Jurkat, Clone E6-1 (cell line): ENCODE measurements around the gene HES5.
"Not testable (repeated sequence)": the region's sequence is repeated elsewhere in the genome, so short reads cannot be mapped to it uniquely, and the experiment has no call there.

Experiments used
- DNase-seq: peaks from one replicate; pipeline ENCODE4 v3.0.0-alpha.2; 2011; ENCODE audit warnings: low read depth, low spot score
- H3K4me3 ChIP-seq: 2 replicates; pipeline ENCODE4 v1.5.1; 2011; ENCODE audit warnings: mild to moderate bottlenecking, low read length, control low read depth, moderate library complexity

Gene HES5

DNA sequence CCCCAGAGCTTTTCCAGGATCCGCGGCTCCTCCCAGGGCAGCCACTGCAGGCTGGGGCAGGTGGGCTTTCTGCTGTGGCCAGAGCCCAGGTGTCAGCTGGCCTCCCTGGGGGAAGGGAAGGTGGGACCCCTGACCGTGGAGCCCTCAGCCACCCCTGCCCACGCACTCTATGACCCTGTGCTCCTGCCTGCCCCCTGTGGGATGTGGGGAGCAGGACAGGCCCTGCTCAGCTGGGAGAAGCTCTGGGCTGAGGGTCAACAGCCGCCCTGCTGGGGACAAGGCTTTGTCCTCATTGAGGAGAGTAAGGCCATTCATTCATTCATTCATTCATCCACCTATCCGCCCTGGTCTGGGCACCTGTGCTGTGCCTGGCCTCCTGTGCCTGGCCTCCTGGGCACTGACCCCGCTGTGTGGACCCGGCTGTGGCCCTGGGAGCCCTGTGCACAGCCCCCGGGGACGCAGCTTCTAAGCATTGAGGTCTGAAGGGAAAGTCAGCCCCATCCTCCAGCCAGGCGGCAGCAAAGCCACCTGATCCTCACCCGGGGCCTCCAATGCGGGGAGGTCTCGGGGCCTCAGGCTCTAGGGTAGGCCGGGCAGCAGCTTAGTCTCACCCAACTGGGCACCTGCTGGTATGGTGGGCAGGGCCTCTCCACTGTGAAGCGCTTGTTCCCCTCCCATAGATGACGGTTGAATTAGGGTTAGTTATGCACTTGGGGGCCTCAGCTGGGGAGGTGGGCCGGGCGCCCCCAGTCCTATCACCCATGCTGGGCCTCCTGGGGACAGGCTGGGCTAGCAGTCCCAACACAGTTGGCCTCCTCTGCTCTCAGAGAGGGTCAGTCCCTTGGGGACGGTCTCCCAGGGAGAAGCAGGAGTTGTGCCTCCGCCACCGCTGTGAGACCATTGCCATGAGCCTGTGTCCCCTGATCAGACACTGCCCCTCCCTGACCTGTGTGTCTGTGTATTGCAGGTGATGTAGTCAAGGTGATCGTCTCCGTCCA lies 32.1 kb upstream of the HES5 start:
- no peak for DNase-seq
- no peak overlapping the region for H3K4me3 ChIP-seq

DNA sequence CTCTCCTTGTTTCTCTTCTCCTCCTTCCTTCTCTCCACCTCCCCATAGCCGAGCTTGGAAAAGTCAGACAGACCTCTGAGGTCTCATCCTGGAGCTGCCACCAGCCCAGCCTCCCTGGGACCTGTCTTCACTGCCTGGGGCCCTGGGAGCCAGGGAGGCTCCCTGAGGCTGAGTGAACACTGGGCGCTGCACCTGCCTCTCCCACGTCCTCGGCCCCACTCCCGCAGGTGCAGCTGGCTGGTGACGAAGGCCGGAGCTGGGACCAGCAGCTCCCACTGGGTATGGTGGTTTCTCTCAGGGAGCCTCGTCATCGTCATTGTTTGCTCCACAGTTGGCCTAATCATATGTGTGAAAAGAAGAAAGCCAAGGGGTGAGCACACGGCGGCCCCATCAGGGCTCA lies 31.4 kb upstream of the HES5 start:
- H3K4me3 ChIP-seq: no peak overlapping the region
- DNase-seq: no peak

DNA sequence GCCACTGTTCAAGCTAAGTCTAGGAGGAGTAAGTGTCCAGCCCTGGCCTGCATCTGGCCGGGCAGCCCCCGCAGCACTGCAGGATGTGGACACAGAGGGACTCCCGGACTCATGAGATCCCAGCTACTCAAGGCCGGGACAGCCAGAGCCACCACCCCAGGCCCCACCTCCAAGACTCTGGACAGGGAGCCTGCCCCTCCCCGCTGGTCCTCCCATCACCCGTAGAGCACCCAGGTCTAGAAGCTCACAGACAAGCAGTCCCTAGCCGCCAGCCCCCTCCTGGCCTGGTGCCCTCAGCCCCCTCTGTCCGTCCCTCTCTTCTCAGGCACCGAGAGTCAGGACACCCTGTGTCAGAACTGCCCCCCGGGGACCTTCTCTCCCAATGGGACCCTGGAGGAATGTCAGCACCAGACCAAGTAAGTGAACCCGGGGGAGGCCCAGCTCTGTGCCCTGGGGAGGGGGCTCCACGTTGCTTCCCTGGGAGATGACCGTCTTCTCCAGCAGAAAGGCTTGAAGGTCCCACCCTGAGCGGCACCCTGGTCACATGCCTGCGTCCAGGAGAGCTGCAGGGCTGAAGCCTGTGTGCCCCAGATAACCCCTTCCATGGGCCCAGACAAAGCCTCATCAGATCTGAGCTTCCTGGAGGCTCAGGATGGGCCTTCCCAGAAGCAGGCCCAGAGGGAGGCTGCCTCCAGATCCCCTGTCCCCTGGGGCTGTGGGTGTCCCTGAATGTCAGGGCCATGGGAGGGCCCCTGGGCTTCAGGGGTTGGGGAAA lies 30.4 kb upstream of the HES5 start:
- no peak overlapping the region for H3K4me3 ChIP-seq
- no peak for DNase-seq

DNA sequence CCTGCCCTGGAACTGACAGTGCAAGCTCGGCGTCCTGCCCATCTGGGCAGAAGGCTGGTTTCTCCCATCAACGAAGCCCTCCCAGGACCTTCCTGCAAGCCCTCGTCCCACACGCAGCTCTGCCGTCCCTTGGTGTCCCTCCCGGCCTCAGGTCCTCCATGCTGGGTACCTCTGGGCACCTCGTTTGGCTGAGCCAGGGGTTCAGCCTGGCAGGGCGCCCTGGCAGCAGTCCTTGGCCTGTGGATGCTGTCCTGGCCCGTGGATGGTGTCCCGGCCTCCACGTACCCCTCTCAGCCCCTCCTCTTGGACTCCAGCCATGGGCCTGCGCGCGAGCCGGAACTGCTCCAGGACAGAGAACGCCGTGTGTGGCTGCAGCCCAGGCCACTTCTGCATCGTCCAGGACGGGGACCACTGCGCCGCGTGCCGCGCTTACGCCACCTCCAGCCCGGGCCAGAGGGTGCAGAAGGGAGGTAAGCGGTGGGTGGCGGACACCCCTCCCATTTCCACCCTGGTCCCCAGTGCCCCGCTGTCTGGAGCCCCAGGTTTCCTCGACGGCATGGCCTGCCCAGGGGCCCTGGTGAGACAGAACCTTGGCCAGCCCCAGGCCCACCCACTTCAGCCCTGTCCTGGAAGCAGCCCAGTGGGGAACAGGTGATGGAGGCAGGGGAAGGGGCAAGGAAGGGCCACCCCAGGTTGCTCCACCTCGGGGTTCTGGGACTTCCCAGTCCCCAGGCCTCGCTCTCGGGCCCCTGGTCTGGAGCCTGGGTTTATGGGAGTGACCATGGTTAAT lies 29.6 kb upstream of the HES5 start:
- no peak for DNase-seq
- H3K4me3 ChIP-seq: no peak overlapping the region

DNA sequence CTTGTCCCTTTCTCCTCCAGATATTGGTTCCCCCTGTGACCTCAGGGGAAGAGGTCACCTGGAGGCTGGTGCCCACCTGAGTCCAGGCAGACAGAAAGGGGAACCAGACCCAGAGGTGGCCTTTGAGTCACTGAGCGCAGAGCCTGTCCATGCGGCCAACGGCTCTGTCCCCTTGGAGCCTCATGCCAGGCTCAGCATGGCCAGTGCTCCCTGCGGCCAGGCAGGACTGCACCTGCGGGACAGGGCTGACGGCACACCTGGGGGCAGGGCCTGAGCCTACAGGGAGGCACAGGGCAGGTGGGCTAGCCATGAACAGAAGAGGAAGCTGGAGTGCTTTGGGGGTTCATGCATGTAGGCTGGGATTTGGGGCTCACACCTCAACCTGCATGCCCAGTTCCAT lies 28.8 kb upstream of the HES5 start:
- DNase-seq: no peak
- no peak overlapping the region for H3K4me3 ChIP-seq

DNA sequence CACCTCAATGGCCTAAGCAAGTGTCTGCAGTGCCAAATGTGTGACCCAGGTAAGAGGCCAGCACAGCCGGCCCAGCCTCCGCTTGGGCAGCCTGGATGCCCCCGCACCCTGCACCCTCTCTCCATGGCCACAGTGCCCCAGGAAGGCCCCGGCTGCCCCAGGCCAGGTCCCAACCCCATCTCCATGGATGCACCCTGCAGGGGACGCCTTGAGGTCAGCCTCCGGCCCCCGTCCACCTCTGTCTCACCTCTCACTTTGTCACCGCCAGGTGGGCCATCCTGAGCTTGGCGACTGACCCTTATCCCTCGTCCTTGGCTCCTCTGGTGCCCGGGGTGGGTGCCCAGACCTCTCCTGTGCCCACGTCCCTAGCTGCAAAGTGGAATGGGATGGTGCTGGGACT lies 28.4 kb upstream of the HES5 start:
- DNase-seq: no peak
- H3K4me3 ChIP-seq: no peak overlapping the region

DNA sequence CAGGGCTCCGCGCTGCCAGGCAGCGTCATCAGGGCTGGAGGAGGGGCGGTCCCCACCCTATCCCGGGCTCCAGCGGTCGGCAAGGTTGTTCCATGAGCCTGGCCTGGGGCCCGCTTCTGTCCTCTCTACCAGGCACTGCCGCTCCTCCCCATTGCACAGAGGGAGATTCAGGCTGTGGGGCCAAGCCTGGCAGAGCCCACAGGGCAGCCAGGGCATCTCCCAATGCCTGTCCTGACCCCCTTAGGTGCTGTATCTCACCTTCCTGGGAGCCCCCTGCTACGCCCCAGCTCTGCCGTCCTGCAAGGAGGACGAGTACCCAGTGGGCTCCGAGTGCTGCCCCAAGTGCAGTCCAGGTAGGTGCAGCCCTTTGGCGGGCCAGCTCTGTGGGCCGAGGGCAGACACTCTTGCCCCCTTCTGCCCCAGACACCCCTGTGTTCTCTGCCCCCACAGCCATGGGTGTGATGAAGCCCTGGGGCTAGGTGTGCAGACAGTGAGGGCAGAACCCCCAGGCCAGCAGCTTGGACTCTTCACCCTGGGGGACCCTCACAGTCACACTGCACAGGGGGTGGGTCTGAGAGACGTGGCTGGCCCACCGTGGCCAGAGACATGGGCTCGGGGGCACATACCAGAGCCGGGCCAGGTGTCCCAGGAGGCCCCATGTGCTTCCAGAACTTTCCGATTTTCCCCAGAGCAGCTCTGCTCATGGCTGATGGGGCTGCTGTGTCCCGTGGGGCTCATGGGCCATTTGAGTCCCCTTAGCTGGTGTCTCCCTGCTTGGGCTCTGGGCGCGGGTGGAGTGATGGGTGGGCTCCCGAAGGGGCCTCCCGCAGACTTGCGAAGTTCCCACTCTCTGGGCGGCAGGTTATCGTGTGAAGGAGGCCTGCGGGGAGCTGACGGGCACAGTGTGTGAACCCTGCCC lies 27.7 kb upstream of the HES5 start:
- no peak overlapping the region for H3K4me3 ChIP-seq
- DNase-seq: no peak

DNA sequence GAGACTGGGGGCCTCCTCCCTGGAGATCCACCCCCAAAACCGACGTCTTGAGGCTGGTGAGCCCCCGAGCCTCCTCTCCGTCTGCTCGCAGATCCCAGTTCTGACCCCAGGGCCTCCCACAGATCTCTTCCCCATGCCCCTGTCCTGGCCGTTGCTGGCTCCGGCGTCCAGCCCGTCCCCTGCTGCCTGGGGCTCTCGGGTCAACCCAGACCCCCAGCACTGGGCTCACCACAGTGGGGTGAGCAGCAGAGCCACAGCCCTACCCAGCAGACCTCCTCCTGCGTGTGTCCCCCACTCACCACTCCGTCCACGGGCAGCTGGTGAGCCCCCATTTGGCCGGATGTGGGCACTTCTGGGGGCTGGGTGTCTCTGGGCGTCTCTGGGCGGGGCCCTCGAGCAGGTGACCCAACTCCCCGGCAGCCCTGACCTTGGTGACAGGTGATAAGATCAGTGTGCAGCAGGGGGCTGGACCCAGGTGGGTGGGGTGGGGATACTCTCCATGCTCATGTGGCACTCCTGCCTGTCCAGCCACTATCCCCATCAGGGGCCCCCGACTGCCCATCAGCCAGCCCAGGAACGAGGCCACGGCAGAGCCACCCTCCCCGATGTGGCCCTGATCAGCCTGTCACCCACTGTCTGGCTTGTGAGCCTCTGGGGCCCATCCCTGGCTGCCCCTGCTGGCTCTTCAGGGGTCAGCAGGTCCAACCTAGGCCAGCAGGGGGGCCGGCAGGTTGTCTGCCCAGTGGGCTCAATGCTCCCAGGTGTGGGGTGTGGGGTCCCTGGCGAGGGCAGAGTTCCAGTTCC lies 26.8 kb upstream of the HES5 start:
- H3K4me3 ChIP-seq: peak overlapping the region; percentile 64
- DNase-seq: no peak

DNA sequence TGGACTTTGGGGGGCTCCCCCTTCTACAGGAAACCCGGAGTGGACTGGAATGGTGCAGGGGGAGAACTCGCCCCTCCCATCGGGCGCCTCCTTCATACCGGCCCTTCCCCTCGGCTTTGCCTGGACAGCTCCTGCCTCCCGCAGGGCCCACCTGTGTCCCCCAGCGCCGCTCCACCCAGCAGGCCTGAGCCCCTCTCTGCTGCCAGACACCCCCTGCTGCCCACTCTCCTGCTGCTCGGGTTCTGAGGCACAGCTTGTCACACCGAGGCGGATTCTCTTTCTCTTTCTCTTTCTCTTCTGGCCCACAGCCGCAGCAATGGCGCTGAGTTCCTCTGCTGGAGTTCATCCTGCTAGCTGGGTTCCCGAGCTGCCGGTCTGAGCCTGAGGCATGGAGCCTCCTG lies 26.2 kb upstream of the HES5 start, which contains the start of gene TNFRSF14:
Gene TNFRSF14, plus strand, starts transcription at position 95 of the 401 bp plus-strand sequence. Its CDS starts 294 bp downstream, at position 389.
- DNase-seq: peak; percentile 54
- H3K4me3 ChIP-seq: peak within 1 kb of the TSS; percentile 64

DNA sequence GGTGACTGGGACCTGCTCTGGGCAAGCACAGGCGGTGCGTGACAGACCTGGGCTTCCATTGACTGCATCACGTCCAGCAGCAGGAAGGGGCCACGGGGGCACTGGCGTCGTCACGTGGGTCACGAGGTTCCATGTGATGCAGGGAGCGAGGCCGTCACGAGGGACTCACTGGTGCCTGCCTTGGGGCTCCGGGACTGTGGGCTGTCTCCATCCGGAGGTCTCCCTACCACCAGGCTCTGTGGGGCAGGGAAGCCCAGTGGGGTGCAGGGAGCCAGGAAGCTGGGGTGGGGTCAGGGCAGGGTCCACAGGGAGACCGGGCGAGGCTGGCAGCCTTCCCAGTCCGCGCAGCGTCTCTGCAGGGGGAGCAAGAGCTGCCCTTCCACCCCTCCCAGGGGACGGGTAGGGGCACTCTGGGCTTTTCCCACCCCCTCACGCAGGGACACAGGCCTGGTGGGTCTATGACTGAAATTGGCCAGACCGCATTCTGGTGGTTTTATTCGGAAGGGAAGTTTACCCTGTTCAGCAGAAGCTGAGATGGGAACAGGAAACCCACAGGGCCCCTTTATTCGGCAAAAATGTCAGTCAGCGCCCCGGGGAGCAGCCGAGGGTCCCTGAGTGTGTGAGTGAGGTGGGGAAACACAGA lies 25.7 kb upstream of the HES5 start:
- peak overlapping the region; percentile 64 for H3K4me3 ChIP-seq

DNA sequence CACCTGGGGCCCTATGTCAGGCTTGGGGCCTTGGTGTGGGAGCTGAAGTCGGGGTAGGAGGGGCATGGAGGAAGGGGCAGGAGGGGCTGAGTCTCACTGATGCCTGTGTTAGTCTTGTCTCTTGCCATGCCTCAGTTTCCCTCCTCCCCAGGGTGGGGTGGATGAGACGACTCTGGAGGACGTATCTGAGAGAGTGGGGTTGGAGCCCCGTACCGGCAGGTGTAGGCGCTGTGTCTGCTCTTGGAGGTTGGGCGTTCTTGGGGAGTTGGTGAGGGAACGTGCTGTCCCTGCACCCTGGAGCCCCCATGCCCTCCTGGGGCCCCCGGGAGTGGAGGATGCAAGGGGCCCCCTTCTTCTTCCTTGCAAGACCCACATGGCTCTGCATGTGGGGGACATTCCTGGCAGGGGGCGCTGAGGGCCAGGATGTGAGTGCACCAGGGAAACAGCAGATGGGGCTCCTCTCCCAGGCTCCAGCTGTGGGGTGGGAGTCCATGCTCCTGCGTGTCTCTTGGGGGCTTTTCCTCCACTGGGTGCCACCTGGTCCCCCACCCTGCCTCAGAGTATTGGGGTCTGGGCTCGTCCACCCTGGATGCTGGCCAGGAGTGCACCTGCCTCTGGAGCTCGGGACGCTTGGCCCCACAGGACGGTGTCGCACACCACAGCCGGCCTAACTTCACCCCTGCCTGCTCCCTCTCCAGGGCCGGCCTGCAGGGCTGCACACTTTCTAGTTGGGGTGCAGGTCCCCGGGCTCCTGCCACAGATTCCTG lies 24.7 kb upstream of the HES5 start:
- DNase-seq: peak; percentile 51
- no peak overlapping the region for H3K4me3 ChIP-seq

More for the DNA sequence above, 25.7 kb upstream of the HES5 start:
- peak; percentile 69 for DNase-seq

DNA sequence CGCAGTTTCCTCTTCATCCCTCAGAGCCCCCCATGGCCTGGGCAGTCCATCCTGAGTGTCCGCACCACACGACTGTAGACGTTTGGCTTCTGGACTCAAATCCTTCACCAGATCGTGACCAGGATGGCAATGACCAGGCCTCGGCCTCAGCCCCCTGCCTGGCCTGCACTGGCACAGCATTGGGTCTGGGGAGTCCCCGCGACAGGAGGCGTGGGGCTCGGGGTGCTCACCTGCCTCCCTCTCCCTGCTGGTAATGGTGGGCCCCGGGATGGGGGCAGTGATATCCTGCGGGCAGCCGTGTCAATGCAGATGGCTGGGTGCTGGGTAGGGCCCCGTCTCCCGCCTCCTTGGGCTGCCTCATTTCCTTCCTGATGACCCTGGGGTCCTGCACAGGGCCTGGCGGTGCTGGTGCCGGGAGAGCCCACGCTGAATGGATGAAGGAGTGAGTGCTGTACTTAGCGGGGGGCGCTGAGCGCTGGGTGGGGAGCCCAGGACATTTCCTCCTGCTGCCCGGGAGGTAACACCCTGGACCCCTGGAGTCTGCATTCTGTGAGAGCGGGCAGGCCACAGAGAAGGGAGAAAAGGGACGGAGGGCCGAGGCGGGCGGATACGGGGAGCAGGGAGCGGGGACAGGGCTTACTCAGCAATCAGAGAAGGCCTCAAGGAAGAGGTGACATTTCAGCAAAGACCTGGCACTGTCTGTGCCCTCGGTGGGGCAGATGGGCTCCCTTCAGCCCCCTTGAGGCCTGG lies 24.0 kb upstream of the HES5 start:
- DNase-seq: no peak
- H3K4me3 ChIP-seq: no peak overlapping the region

DNA sequence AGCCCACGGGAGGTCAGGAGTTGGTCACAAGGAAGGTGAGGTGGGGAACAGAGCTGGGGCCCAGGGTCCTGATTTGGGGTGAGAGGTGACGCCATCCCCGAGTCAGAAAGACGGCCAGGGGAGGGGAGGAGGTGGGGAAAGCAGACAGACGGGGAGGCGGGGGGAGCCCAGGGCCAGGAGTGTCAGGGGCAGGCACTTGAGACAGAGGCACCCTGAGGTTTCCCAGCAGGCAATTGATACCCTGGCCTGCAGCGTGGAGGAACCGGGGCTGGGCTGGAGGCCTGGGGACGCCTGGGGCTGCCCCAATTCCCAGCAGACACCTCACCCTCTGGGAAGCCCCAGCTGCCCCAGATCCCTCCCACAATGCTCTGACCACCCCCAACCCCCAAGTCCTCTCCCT lies 23.0 kb upstream of the HES5 start:
- DNase-seq, H3K4me3 ChIP-seq: not testable (repeated sequence)

DNA sequence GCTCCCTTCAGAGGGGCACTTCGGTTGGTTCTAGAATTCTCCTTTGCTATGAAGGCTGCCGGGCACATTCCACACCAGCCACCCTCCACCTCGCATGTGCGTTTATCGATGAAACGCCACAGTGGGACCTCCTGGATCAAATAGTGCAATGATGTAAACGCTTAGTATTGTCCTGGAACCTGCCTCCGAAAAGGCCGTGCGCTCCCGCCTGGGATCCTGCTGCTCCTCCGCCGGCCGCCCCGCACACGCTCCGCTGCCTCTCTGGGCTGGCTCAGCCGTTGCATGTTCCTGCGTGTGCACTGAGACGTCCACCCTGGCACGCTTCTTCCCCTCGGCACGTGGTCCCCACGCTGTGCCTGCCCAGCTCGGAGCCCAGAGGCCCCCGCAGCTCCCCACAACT lies 22.1 kb upstream of the HES5 start:
- no peak overlapping the region for H3K4me3 ChIP-seq
- no peak for DNase-seq

DNA sequence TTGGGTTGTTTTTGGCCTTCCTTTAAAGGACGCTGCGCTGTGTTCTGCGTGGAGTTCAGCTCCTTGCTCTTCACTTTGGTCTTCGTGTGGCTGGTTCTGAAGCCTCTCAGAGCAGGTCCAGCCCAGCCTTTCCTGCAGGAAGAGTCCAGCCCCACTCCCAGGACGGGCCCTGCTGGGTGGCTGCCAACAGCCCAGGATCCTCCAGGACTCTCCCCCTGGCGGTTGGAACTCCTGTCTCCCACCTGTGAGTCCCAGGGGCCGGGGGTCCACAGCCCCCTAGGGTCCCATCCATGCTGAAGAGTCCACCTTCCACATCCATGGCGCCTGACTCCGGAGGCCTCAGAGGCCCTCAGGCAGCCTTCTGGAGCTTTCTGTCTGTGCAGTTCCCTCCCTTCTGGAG lies 21.5 kb upstream of the HES5 start:
- not testable (repeated sequence) for H3K4me3 ChIP-seq

More for the DNA sequence above, 21.5 kb upstream of the HES5 start:
- DNase-seq: not testable (repeated sequence)
